ENCODE measurements around the gene METTL18. TPM values are rescaled to one million over a fixed set of nuclear protein-coding genes. Genes with fewer than 3 reads are reported as not detected.
"Not testable (repeated sequence)": the region's sequence is repeated elsewhere in the genome, so short reads cannot be mapped to it uniquely, and the experiment has no call there.

Gene METTL18
- total and polyA plus RNA-seq, 12 donors = 4.1 to 11.4 (median 7.2) TPM

- DNase-seq = no peak
- Histone ChIP-seq H3K4me3 (no peak overlapping the region), H3K9me3 (replicated peaks in 1 of 3) (no peaks in the 10 kb centered on the region), H3K4me1 (replicated peaks in 1 of 2) (no peaks in the 10 kb centered on the region), H3K36me3 (replicated peaks in 1 of 2) (no peaks in the 10 kb centered on the region), H3K27me3 (no peaks in the 10 kb centered on the region), H3K27ac (no peak overlapping the region)
- WGBS, 4 donors = 91 to 96% (median 93%) methylated on average over 2 of the region's 2 CpGs
- intact Hi-C loops (cut with DNase I) = loop anchor here in 1 of 2 donors (10.0 kb wide), 1 partner anchor 227 kb away; the partner anchor contains the start of gene F5
- TF ChIP-seq CTCF (IDR thresholded peaks at IDR 0.05) (no peak), POLR2A (IDR thresholded peaks at IDR 0.05) (no peak)
Measured at GRCh38 chr1:169812131-169812530, 17.4 kb upstream of the METTL18 start.

- intact Hi-C loops (cut with DNase I) = loop anchor here in 1 of 2 donors (10.0 kb wide), 1 partner anchor 227 kb away; the partner anchor contains the start of gene F5
Measured at GRCh38 chr1:169811418-169812035, 16.8 kb upstream of the METTL18 start.

GRCh38 chr1:169809370-169810095, 14.8 kb upstream of the METTL18 start:
- Histone ChIP-seq H3K27ac (no peak overlapping the region), H3K9me3 (replicated peaks in 1 of 3) (no peaks in the 10 kb centered on the region), H3K27me3 (no peaks in the 10 kb centered on the region), H3K4me3 (no peak overlapping the region), H3K36me3 (replicated peaks in 1 of 2) (no peaks in the 10 kb centered on the region), H3K4me1 (replicated peaks in 1 of 2) (no peaks in the 10 kb centered on the region)
- intact Hi-C loops (cut with DNase I) = loop anchor here in 1 of 2 donors (5.0 to 10.0 kb wide), 2 partner anchors 225 to 262 kb away; partner anchors contain the start of gene F5
- peak; percentile 44 to 64 (median 53) for TF ChIP-seq CTCF (IDR thresholded peaks at IDR 0.05)
- TF ChIP-seq POLR2A (IDR thresholded peaks at IDR 0.05) = no peak
- peak in 4 of 7 donors; percentile 17 to 34 (median 26) for DNase-seq
- 54 to 60% (median 57%) methylated on average over 4 of the region's 4 CpGs for WGBS, 4 donors

More at GRCh38 chr1:169811418-169812035, 16.8 kb upstream of the METTL18 start:
- not testable (repeated sequence) for H3K36me3 ChIP-seq (replicated peaks in 1 of 2); H3K9me3 ChIP-seq (replicated peaks in 1 of 3); DNase-seq; H3K4me3 ChIP-seq; H3K4me1 ChIP-seq (replicated peaks in 1 of 2); H3K27ac ChIP-seq; H3K27me3 ChIP-seq

- H3K4me1 ChIP-seq (replicated peaks in 1 of 2) = no peaks in the 10 kb centered on the region
- WGBS, 4 donors = 95 to 100% (median 96%) methylated on average over 2 of the region's 2 CpGs
- H3K27ac ChIP-seq = no peak overlapping the region
- H3K36me3 ChIP-seq (replicated peaks in 1 of 2) = peaks cover 0 to 7% of the 10 kb centered on the region in 2 donors
- no peak overlapping the region for H3K4me3 ChIP-seq
- intact Hi-C loops (cut with DNase I) = loop anchor here in 1 of 2 donors (5.0 kb wide), 1 partner anchor 258 kb away; no protein-coding TSS in a partner anchor
- no peaks in the 10 kb centered on the region for H3K9me3 ChIP-seq (replicated peaks in 1 of 3)
- DNase-seq = no peak
- TF ChIP-seq POLR2A (IDR thresholded peaks at IDR 0.05) (no peak), CTCF (IDR thresholded peaks at IDR 0.05) (no peak)
- no peaks in the 10 kb centered on the region for H3K27me3 ChIP-seq
Measured at GRCh38 chr1:169804941-169805340, 10.2 kb upstream of the METTL18 start.

Data from adrenal gland (tissue), 12 donors.